HPDE6-E6E7 (cell line): Measurements from ENCODE around the gene VGLL4.

Experiments
- DNase-seq: peaks from one replicate; pipeline ENCODE4 v3.0.0; 2011; ENCODE audit warnings: missing footprints; ENCODE audit errors: extremely low spot score

The VGLL4 gene

GRCh38 chr3:11653298-11654055, 9.8 kb upstream of the VGLL4 start:
- no peak for DNase-seq

DNA sequence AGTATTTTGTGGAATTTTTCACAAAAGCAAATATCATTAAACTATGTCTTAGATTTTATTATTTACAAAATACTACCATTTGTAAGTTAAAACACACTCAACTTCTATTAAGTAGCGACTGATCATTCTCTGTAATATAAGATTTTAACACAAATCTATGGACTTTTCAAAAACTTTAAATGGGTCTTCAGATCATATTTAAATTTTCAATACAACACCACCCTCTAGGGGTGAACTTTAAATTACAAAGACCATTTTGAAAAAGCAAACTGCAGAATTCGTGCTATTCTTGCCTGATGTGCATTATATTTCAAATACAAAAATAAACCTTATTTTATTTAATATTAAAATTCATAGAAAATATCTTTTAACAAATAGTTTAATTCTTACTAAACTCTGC, 8.2 kb upstream of the VGLL4 start:
- no peak for DNase-seq

DNA sequence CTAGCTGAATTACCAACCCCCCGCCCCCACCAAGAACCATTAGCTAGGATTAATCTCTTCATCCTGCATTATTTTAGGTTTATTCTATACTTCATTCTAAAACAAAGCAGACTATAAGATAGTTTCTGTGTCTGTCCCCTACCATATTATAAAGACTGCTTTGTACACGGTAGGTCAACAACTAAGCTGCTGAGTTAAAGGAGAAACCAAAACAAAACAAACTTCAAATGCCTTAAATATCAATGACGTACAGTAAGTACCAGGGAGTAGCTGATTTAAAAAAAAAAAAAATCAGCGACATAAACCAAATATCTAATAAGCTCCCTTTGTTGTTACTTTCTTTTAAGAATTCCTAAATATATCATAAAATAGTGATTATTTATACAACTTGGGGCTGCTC, 7.8 kb upstream of the VGLL4 start:
- no peak for DNase-seq

DNA sequence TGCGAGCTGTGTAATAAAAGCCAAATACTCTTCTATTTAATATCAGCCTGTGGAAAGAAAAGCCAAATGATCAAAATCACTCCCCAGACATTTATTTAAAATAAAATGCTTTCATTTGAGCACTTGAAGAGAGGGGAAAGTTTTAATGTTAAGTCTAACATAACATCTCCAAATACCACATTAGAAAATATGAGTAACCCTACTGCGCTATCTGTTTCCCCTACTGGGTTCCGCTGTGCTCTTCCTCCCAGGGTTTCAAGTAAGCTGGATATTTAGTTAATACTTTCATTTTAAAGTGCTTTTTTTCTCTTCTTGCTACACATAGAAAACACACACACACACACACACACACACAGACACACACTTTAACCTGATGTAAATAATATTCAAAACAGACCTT, 6.7 kb upstream of the VGLL4 start:
- no peak for DNase-seq

DNA sequence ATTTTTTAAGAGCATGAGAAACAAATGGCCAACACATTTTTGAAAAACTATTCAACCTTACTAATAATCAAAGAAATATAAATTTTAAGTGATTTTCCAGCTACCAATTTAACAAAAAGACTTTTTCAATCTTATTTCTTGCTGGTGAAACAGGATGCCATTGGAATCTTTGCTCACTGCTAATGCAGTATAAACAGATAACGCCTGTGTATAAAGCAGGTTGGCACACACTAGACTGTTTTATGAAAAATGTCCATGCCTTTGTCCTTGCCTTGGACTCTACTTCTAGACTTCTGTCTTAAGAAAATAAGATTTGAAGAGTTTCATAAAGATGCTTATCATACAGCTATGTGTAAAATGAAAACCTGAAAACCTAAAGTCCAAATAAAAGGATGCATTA, 5.0 kb upstream of the VGLL4 start:
- DNase-seq: no peak

GRCh38 chr3:11643201-11643603, 513 bp downstream of the VGLL4 start:
- DNase-seq: no peak

GRCh38 chr3:11642431-11643191, 1.1 kb downstream of the VGLL4 start:
- DNase-seq: no peak

- DNase-seq: no peak
These were observed 1.9 kb downstream of the VGLL4 start for GRCh38 chr3:11641683-11642430.

DNA sequence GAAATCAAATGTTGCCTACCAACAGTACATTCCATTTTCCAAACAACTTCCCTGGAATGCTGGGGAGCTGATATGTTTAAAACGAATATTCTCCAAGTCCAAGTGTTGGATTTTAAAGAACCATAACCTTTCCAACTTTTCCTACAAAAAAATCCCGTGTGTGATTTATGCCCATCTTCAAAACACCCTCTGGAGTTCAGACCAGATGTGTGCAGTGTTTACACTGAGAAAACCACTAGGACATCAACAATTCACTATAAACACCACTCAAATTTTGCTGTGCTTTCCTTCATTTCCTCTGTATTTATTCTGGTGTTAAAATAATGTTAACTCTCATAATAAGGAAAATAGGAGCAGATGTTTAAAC, 2.4 kb downstream of the VGLL4 start:
- no peak for DNase-seq

GRCh38 chr3:11640009-11640673, 3.6 kb downstream of the VGLL4 start:
- no peak for DNase-seq

GRCh38 chr3:11638495-11639358, 5.0 kb downstream of the VGLL4 start:
- no peak for DNase-seq

GRCh38 chr3:11637901-11638458, 5.7 kb downstream of the VGLL4 start:
- no peak for DNase-seq

- no peak for DNase-seq
These were observed 7.3 kb downstream of the VGLL4 start for GRCh38 chr3:11636394-11636770.

DNA sequence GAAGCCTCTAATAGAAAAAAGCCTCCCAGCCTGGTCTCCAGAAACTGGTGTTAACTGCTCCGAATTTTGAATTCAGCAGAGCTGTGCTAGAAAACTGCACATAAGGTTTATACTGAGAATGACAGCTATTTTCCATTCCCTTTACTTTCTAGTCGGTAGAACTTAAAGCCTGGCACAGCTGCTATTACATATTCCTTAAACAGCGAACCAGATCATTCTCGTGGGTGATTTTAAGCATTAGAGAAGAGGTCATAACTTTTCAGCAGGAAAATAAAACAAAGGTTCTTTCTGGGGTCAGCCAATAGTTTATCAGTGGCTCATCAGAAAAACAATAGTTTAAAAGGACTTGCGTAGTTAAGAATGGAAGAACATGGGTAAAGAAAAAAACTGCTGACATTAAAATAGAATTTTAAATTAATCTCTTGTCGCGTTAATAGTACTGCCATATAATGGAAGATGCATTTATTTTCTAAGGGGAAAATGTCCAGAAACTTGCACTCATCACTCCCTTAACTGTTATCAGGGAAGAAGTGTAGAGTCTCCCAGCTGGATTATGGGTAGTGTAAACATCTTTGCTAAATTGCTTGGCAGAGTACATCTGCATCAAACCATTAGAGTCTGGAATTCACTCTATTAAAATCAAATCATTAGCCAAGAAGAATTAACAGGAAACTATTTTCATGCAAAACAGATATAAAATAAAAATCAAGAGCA, 7.9 kb downstream of the VGLL4 start:
- no peak for DNase-seq

GRCh38 chr3:11634974-11635612, 8.6 kb downstream of the VGLL4 start:
- no peak for DNase-seq

DNA sequence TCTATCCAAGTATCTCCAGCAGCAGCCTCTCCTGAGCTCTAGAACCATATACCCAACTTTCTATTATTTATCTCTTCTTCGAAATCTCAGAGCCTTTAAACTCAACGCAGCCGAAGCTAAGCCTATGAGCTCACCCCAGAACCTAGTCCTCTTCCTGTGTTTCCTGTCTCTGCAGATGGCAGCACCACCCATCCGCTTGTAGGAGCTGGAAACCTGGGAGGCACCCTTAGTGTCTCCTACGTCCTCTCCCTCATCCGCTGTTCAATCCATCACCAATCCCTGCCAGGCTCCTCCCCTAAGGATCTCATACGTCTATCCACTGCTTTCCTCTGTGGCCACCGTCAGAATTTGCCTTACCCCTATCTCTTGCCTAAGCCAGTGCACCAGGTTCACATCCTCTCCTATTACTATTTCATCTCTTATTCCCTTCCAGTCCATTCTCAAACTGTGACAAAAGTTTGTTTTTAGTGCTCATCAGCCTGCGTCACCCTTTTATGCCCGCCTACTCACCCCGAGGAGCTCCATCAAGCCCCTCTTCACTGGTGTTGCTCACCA, 9.6 kb downstream of the VGLL4 start:
- DNase-seq: no peak

GRCh38 chr3:11632966-11633365, 10.7 kb downstream of the VGLL4 start:
- no peak for DNase-seq

DNA sequence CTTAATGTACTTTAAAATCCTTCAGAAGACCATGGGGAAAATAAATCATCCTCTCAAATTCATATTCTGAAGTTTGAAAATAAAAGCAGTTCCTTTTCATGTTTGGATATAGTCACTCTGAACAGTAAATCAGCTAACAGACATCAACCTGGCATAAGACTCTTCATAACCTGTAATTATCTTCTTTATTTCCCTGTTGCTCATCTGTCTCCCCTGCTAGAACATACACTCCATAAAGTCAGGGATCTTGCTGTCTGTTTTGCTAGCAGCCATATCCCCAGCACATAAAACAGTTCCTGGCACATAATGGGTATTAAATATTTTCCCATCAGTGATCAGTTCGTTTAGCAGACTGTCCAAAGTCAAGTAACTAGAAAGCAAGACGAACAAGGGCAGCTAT, 11.2 kb downstream of the VGLL4 start:
- DNase-seq: no peak

DNA sequence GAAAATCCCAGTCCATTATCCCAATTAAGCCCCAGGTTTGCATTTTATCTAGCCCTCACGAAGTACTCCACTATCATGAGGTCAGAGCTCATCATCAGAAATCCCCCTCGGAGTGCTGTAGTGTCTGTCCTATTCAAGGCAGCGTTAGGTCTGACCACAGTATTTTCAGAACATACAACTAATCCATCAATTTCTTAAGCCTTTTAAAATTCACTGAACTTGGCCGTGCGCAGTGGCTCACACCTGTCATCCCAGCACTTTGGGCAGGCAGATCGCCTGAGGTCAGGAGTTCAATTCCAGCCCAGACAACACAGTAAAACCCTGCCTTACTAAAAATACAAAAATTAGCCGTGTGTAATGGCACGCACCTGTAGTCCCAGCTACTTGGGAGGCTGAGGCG, 11.9 kb downstream of the VGLL4 start:
- DNase-seq: no peak
